Measurements from ENCODE around the gene CEP112.
"Not testable (repeated sequence)": the region's sequence is repeated elsewhere in the genome, so short reads cannot be mapped to it uniquely, and the experiment has no call there.

The CEP112 gene

GRCh38 chr17:65807361-65807760 is 384.6 kb downstream of the CEP112 start:
- Mint-ChIP-seq H3K4me3 (no peak overlapping the region), H3K9me3 (peaks cover 33% of the 10 kb centered on the region)

GRCh38 chr17:65801513-65801912 is 390.4 kb downstream of the CEP112 start:
- H3K27me3 Mint-ChIP-seq, result peaks cover 1% of the 10 kb centered on the region
- no peak overlapping the region for H3K4me3 Mint-ChIP-seq
- H3K9me3 Mint-ChIP-seq, result peaks cover 26% of the 10 kb centered on the region
- H3K27ac Mint-ChIP-seq, result no peak overlapping the region
- no peak for DNase-seq
- peaks cover 3% of the 10 kb centered on the region for H3K36me3 Mint-ChIP-seq (ENCODE audit: low read depth)
- peaks cover 28% of the 10 kb centered on the region for H3K4me1 Mint-ChIP-seq (ENCODE audit: low read depth)

More at GRCh38 chr17:65807361-65807760, 384.6 kb downstream of the CEP112 start:
- Mint-ChIP-seq H3K36me3 (ENCODE audit: low read depth) (peaks cover 14% of the 10 kb centered on the region), H3K4me1 (ENCODE audit: low read depth) (peaks cover 23% of the 10 kb centered on the region), H3K27me3 (peaks cover 4% of the 10 kb centered on the region), H3K27ac (no peak overlapping the region)
- no peak for DNase-seq

- no peak overlapping the region for H3K27ac Mint-ChIP-seq
- no peak for DNase-seq
- H3K36me3 Mint-ChIP-seq (ENCODE audit: low read depth), result peaks cover 3% of the 10 kb centered on the region
- no peak overlapping the region for H3K4me3 Mint-ChIP-seq
- H3K4me1 Mint-ChIP-seq (ENCODE audit: low read depth), result peaks cover 28% of the 10 kb centered on the region
- no peaks in the 10 kb centered on the region for H3K27me3 Mint-ChIP-seq
- H3K9me3 Mint-ChIP-seq, result peaks cover 25% of the 10 kb centered on the region
These were observed 391.3 kb downstream of the CEP112 start for GRCh38 chr17:65800655-65801054.

- H3K36me3 Mint-ChIP-seq (ENCODE audit: low read depth), result peaks cover 3% of the 10 kb centered on the region
- H3K4me1 Mint-ChIP-seq (ENCODE audit: low read depth), result peaks cover 28% of the 10 kb centered on the region
- peak overlapping the region; percentile 3 for H3K4me3 Mint-ChIP-seq
- peak overlapping the region; percentile 85 for H3K27ac Mint-ChIP-seq
- H3K27me3 Mint-ChIP-seq, result no peaks in the 10 kb centered on the region
- peaks cover 22% of the 10 kb centered on the region for H3K9me3 Mint-ChIP-seq
- DNase-seq, result no peak
These were observed 392.1 kb downstream of the CEP112 start for GRCh38 chr17:65799869-65800268.

- Mint-ChIP-seq H3K27me3 (no peaks in the 10 kb centered on the region), H3K36me3 (ENCODE audit: low read depth) (peaks cover 3% of the 10 kb centered on the region), H3K4me3 (peak overlapping the region; percentile 3), H3K27ac (peak overlapping the region; percentile 85), H3K4me1 (ENCODE audit: low read depth) (peaks cover 28% of the 10 kb centered on the region), H3K9me3 (peaks cover 22% of the 10 kb centered on the region)
- DNase-seq, result no peak
These were observed 392.5 kb downstream of the CEP112 start for GRCh38 chr17:65799454-65799853.

GRCh38 chr17:65797809-65798208 is 394.1 kb downstream of the CEP112 start:
- H3K4me3 Mint-ChIP-seq, result no peak overlapping the region
- H3K4me1 Mint-ChIP-seq (ENCODE audit: low read depth), result peaks cover 28% of the 10 kb centered on the region
- H3K27ac Mint-ChIP-seq, result no peak overlapping the region
- H3K36me3 Mint-ChIP-seq (ENCODE audit: low read depth), result peaks cover 3% of the 10 kb centered on the region
- no peak for DNase-seq
- peaks cover 18% of the 10 kb centered on the region for H3K9me3 Mint-ChIP-seq
- H3K27me3 Mint-ChIP-seq, result no peaks in the 10 kb centered on the region

- H3K27me3 Mint-ChIP-seq, result no peaks in the 10 kb centered on the region
- peaks cover 28% of the 10 kb centered on the region for H3K4me1 Mint-ChIP-seq (ENCODE audit: low read depth)
- no peak overlapping the region for H3K27ac Mint-ChIP-seq
- H3K4me3 Mint-ChIP-seq, result no peak overlapping the region
- peaks cover 3% of the 10 kb centered on the region for H3K36me3 Mint-ChIP-seq (ENCODE audit: low read depth)
- H3K9me3 Mint-ChIP-seq, result peaks cover 10% of the 10 kb centered on the region
- no peak for DNase-seq
These were observed 394.8 kb downstream of the CEP112 start for GRCh38 chr17:65797101-65797500.

- no peaks in the 10 kb centered on the region for H3K36me3 Mint-ChIP-seq (ENCODE audit: low read depth)
- no peak for DNase-seq
- peaks cover 14% of the 10 kb centered on the region for H3K4me1 Mint-ChIP-seq (ENCODE audit: low read depth)
- no peaks in the 10 kb centered on the region for H3K27me3 Mint-ChIP-seq
- no peak overlapping the region for H3K27ac Mint-ChIP-seq
- no peak overlapping the region for H3K4me3 Mint-ChIP-seq
- H3K9me3 Mint-ChIP-seq, result no peaks in the 10 kb centered on the region
These were observed 397.4 kb downstream of the CEP112 start for GRCh38 chr17:65794572-65794971.

- Mint-ChIP-seq H3K27me3 (no peaks in the 10 kb centered on the region), H3K36me3 (ENCODE audit: low read depth) (no peaks in the 10 kb centered on the region), H3K4me3 (no peak overlapping the region), H3K4me1 (ENCODE audit: low read depth) (no peaks in the 10 kb centered on the region), H3K27ac (no peak overlapping the region), H3K9me3 (no peaks in the 10 kb centered on the region)
- no peak for DNase-seq
These were observed 401.7 kb downstream of the CEP112 start for GRCh38 chr17:65790241-65790640.

GRCh38 chr17:65787503-65787902 is 404.4 kb downstream of the CEP112 start:
- no peaks in the 10 kb centered on the region for H3K27me3 Mint-ChIP-seq

GRCh38 chr17:65786479-65786878 is 405.5 kb downstream of the CEP112 start:
- H3K4me1 Mint-ChIP-seq (ENCODE audit: low read depth), result peaks cover 2% of the 10 kb centered on the region
- H3K4me3 Mint-ChIP-seq, result no peak overlapping the region
- no peaks in the 10 kb centered on the region for H3K27me3 Mint-ChIP-seq

More at GRCh38 chr17:65787503-65787902, 404.4 kb downstream of the CEP112 start:
- H3K4me3 Mint-ChIP-seq, result no peak overlapping the region
- H3K4me1 Mint-ChIP-seq (ENCODE audit: low read depth), result no peaks in the 10 kb centered on the region
- H3K9me3 Mint-ChIP-seq, result no peaks in the 10 kb centered on the region
- H3K36me3 Mint-ChIP-seq (ENCODE audit: low read depth), result no peaks in the 10 kb centered on the region
- H3K27ac Mint-ChIP-seq, result no peak overlapping the region
- no peak for DNase-seq

GRCh38 chr17:65785109-65785508 is 406.8 kb downstream of the CEP112 start:
- Mint-ChIP-seq H3K4me3 (no peak overlapping the region), H3K27me3 (no peaks in the 10 kb centered on the region), H3K9me3 (no peaks in the 10 kb centered on the region), H3K4me1 (ENCODE audit: low read depth) (peaks cover 2% of the 10 kb centered on the region), H3K36me3 (ENCODE audit: low read depth) (no peaks in the 10 kb centered on the region), H3K27ac (no peak overlapping the region)
- DNase-seq, result no peak

More at GRCh38 chr17:65786479-65786878, 405.5 kb downstream of the CEP112 start:
- H3K9me3 Mint-ChIP-seq, result no peaks in the 10 kb centered on the region
- H3K27ac Mint-ChIP-seq, result no peak overlapping the region
- DNase-seq, result no peak
- no peaks in the 10 kb centered on the region for H3K36me3 Mint-ChIP-seq (ENCODE audit: low read depth)

GRCh38 chr17:65783845-65784334 is 408.0 kb downstream of the CEP112 start:
- Mint-ChIP-seq H3K4me3 (no peak overlapping the region), H3K27ac (no peak overlapping the region), H3K36me3 (ENCODE audit: low read depth) (no peaks in the 10 kb centered on the region), H3K9me3 (no peaks in the 10 kb centered on the region), H3K27me3 (no peaks in the 10 kb centered on the region), H3K4me1 (ENCODE audit: low read depth) (peaks cover 3% of the 10 kb centered on the region)
- DNase-seq, result no peak

GRCh38 chr17:65782104-65782706 is 409.7 kb downstream of the CEP112 start:
- not testable (repeated sequence) for H3K27me3 Mint-ChIP-seq

GRCh38 chr17:65780111-65780510 is 411.8 kb downstream of the CEP112 start:
- Mint-ChIP-seq H3K4me1 (ENCODE audit: low read depth) (peaks cover 3% of the 10 kb centered on the region), H3K27me3 (no peaks in the 10 kb centered on the region), H3K36me3 (ENCODE audit: low read depth) (no peaks in the 10 kb centered on the region), H3K9me3 (no peaks in the 10 kb centered on the region), H3K27ac (no peak overlapping the region), H3K4me3 (no peak overlapping the region)
- no peak for DNase-seq

More at GRCh38 chr17:65782104-65782706, 409.7 kb downstream of the CEP112 start:
- H3K4me3 Mint-ChIP-seq; DNase-seq; H3K9me3 Mint-ChIP-seq; H3K4me1 Mint-ChIP-seq (ENCODE audit: low read depth); H3K36me3 Mint-ChIP-seq (ENCODE audit: low read depth); H3K27ac Mint-ChIP-seq: not testable (repeated sequence)

Measured in activated T-cell treated with anti-CD3 and anti-CD28 coated beads, Interleukin-2, amount 50 U/mL, for 24 hours (primary cell).